Prostate gland (tissue), 2 donors: Measurements from ENCODE around the gene ZNF219. TPM values are rescaled to one million over a fixed set of nuclear protein-coding genes. Genes with fewer than 3 reads are reported as not detected.

Experiments
- DNase-seq: peaks from one replicate; pipeline ENCODE4 v3.0.0-alpha.2; 2019; ENCODE audit warnings: low spot score
- H3K27ac ChIP-seq, 2 donors: fragments of 200-600 bp; sonication (generic); 2 replicates each; pipeline ENCODE4 v1.5.1; 2017 to 2019
- H3K27me3 ChIP-seq: fragments of 200-600 bp; sonication (generic); replicated peaks from 2 replicates; pipeline ENCODE4 v1.5.1; 2019; ENCODE audit not compliant: insufficient read depth
- H3K36me3 ChIP-seq, 2 donors: fragments of 200-600 bp; sonication (generic); 1 replicate in 1 of 2; 2 replicates in 1 of 2; pipeline versions ENCODE4 v1.5.1 to v1.8.1; 2017 to 2019
- H3K4me1 ChIP-seq: fragments of 200-600 bp; sonication (generic); replicated peaks from 2 replicates; pipeline ENCODE4 v1.5.1; 2019
- H3K4me3 ChIP-seq, 2 donors: fragments of 200-600 bp; sonication (generic); 2 replicates each; pipeline ENCODE4 v1.5.1; 2017 to 2019
- H3K9me3 ChIP-seq: fragments of 200-600 bp; sonication (generic); 2 replicates; pipeline ENCODE4 v1.5.1; 2017
- POLR2A ChIP-seq: fragments of 450-650 bp; IDR thresholded peaks from one replicate; pipeline ENCODE4 v1.6.1; 2016; ENCODE audit warnings: antibody characterized with exemption, mild to moderate bottlenecking
- POLR2AphosphoS5 ChIP-seq: sonication (generic); formaldehyde crosslinking; IDR thresholded peaks from one replicate; pipeline ENCODE4 v1.6.1; 2017; ENCODE audit warnings: antibody characterized with exemption
- WGBS: methylation state at CpG from one replicate; pipeline ENCODE4 v1.1.5; 2018; 5-methylcytosine and 5-hydroxymethylcytosine counted together
- intact Hi-C: fragments of 100-400 bp; cut with DNase I; formaldehyde crosslinking; loops from one replicate; pipeline ENCODE4 v1.14.2; 2022
- total RNA-seq, 2 donors: library from RNA; depleted of rRNA; stranded (reverse); fragments of >200 nt; gene quantifications; one replicate each; pipeline ENCODE4 v1.1.0, GENCODE V29; 2016
- TF ChIP-seq, protein P1 (sequence below), 4 experiments: fragments of 200-600 bp in 2 of 4; fragments of 450-650 bp in 2 of 4; sonication (generic) in 2 of 4; IDR thresholded peaks; 1 replicate in 3 of 4; 2 replicates in 1 of 4; pipeline ENCODE4 v1.5.1; 2016 to 2019; ENCODE audit warnings: antibody characterized with exemption in 4 of 4, mild to moderate bottlenecking in 2 of 4, moderate library complexity in 2 of 4

The ZNF219 gene
- total RNA-seq, 2 donors from 2014 or later: 56.8 to 89.8 TPM

DNA sequence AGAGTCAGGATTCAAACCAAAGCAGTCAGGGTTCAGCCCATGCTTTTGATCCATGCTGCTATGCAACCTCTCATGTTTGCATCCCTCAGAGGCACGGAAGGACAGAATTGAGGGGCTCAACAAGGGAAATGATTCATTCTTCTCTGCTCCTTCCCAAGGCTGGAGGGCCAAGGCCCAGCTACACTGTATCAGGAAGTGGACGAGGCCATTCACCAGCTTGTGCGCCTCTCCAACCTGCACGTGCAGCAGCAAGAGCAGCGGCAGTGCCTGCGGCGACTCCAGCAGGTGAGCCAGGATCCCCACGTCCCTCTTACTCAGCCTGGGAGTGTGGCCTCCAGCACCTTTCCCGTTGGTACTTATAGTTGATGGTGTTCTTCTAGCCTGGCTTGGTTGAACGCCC lies 19.7 kb downstream of the ZNF219 start:
- Histone ChIP-seq H3K27ac (no peak overlapping the region), H3K27me3 (no peaks in the 10 kb centered on the region), H3K4me3 (no peak overlapping the region), H3K36me3 (peaks cover 0 to 4% of the 10 kb centered on the region in 2 donors), H3K4me1 (no peaks in the 10 kb centered on the region), H3K9me3 (no peaks in the 10 kb centered on the region)
- no peak for DNase-seq
- TF ChIP-seq POLR2AphosphoS5 (no peak), POLR2A (no peak)
- TF ChIP-seq, protein P1, sequence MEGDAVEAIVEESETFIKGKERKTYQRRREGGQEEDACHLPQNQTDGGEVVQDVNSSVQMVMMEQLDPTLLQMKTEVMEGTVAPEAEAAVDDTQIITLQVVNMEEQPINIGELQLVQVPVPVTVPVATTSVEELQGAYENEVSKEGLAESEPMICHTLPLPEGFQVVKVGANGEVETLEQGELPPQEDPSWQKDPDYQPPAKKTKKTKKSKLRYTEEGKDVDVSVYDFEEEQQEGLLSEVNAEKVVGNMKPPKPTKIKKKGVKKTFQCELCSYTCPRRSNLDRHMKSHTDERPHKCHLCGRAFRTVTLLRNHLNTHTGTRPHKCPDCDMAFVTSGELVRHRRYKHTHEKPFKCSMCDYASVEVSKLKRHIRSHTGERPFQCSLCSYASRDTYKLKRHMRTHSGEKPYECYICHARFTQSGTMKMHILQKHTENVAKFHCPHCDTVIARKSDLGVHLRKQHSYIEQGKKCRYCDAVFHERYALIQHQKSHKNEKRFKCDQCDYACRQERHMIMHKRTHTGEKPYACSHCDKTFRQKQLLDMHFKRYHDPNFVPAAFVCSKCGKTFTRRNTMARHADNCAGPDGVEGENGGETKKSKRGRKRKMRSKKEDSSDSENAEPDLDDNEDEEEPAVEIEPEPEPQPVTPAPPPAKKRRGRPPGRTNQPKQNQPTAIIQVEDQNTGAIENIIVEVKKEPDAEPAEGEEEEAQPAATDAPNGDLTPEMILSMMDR (IDR thresholded peaks at IDR 0.05): no peak
- intact Hi-C loops: no loop called here
- 79% methylated on average over 10 of the region's 10 CpGs for WGBS

DNA sequence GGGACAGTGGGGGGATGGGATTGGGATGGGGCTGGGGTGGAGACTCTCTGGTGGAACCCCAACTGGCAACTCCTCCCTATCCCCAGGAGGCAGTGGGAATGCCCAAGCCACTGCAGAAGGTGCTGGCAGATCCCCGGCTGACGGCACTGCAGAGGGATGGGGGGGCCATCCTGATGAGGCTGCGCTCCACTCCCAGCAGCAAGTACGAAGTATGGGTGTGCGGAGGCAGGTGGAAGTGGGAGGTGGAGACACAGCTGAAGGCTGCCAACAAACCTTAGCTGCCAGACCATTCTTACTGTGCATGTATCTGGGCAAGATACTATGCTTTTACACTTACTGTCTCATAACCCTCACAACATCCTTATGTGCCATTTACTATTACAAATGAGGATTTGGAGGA lies 20.2 kb downstream of the ZNF219 start:
- no peak overlapping the region for H3K27ac ChIP-seq
- no peaks in the 10 kb centered on the region for H3K27me3 ChIP-seq
- TF ChIP-seq POLR2AphosphoS5: no peak
- no peak for TF ChIP-seq POLR2A
- TF ChIP-seq, protein P1 (IDR thresholded peaks at IDR 0.05): no peak
- H3K9me3 ChIP-seq: no peaks in the 10 kb centered on the region
- H3K4me3 ChIP-seq: no peak overlapping the region
- H3K4me1 ChIP-seq: no peaks in the 10 kb centered on the region
- intact Hi-C loops: no loop called here
- peaks cover 0 to 4% of the 10 kb centered on the region in 2 donors for H3K36me3 ChIP-seq
- WGBS: 90% methylated on average over 5 of the region's 5 CpGs
- DNase-seq: no peak

DNA sequence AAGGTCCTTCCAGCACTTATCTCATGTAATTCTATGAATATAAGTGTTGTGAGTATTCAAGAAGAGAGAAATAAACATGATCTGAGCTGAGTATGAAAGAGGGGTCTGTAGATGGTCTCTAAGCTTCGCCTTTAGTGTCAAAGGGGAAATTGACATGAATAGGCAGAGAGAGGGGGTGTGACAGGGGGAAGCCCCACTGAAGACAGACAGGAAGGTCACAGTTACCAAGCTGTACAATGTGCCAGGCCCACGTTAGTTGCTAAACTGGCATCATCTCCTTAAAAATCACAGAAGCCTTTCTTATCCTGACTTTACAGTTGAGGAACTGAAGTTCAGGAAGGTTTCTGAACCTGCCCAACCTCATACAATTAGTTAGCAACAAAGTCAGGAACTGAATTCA lies 20.8 kb downstream of the ZNF219 start:
- WGBS: 77% methylated on average over 2 of the region's 2 CpGs
- DNase-seq: no peak
- intact Hi-C loops: no loop called here
- no peaks in the 10 kb centered on the region for H3K9me3 ChIP-seq
- no peak for TF ChIP-seq POLR2A
- TF ChIP-seq POLR2AphosphoS5: no peak
- TF ChIP-seq, protein P1 (IDR thresholded peaks at IDR 0.05): no peak
- H3K27ac ChIP-seq: no peak overlapping the region
- H3K36me3 ChIP-seq: peaks cover 0 to 4% of the 10 kb centered on the region in 2 donors
- H3K4me3 ChIP-seq: no peak overlapping the region
- no peaks in the 10 kb centered on the region for H3K4me1 ChIP-seq
- H3K27me3 ChIP-seq: no peaks in the 10 kb centered on the region

DNA sequence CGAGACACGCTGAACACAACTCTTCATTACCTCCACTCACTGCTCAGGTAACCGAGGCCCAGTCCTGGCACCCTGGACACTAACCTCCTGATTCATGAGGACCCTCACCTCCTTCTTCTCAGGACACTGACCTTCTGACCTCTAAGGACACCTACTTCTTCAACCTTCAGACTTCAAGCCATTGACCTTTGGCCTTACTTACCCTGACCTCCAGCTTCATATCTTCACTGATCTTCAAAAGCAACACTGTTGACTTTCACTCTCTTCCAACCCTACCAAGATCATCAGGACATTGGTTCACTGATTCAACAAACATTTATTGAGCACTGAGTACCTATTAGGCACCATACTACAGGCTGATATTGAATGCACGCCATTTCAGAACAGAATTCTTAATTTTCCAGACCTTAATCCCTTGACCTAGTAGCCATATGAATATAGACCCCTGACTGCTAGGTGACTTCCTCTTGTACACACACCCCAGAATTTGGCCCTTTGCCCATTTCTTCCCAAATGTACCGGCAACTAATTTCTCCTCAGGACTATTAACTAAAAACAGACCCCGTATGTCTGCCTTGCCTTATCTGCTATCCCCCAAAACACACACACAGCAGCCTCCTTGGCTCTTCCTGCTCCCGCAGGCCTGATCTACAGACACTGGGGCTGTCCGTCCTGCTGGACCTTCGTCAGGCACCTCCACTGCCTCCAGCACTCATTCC lies 22.6 kb downstream of the ZNF219 start:
- Histone ChIP-seq H3K9me3 (no peaks in the 10 kb centered on the region), H3K36me3 (peaks cover 0 to 4% of the 10 kb centered on the region in 2 donors), H3K4me1 (peaks cover 7% of the 10 kb centered on the region), H3K27me3 (no peaks in the 10 kb centered on the region), H3K27ac (no peak overlapping the region), H3K4me3 (no peak overlapping the region)
- intact Hi-C loops: no loop called here
- DNase-seq: no peak
- 88% methylated on average over 9 of the region's 9 CpGs for WGBS
- TF ChIP-seq, protein P1 (IDR thresholded peaks at IDR 0.05): no peak
- no peak for TF ChIP-seq POLR2AphosphoS5
- no peak for TF ChIP-seq POLR2A
